G401 (cell line): ENCODE measurements around the gene UGT1A6. TPM values are rescaled to one million over a fixed set of nuclear protein-coding genes. Genes with fewer than 3 reads are reported as not detected.
"Not testable (repeated sequence)": the region's sequence is repeated elsewhere in the genome, so short reads cannot be mapped to it uniquely, and the experiment has no call there.

Source experiments
- DNase-seq: peaks from one replicate; pipeline ENCODE4 v3.0.0-alpha.2; 2015; ENCODE audit warnings: low spot score
- in situ Hi-C: cut with HindIII; loops from 2 replicates; pipeline ENCODE4 v1.10.0; 2016; ENCODE audit warnings: low sequenced_read_pairs, mixed read lengths
- total RNA-seq: library from RNA; depleted of rRNA; stranded (reverse); fragments of >200 nt; shearing (Covaris generic); gene quantifications from 2 replicates; pipeline ENCODE4 v1.2.3, GENCODE V29; 2014

UGT1A6 gene
- total RNA-seq, 1 experiment from 2014 or later, result not detected

- in situ Hi-C loops, result no loop called here
- peak; percentile 53 for DNase-seq
Observed at GRCh38 chr2:233711312-233712008, 18.8 kb downstream of the UGT1A6 start.

- in situ Hi-C loops, result no loop called here
Observed at GRCh38 chr2:233712611-233713261, 20.0 kb downstream of the UGT1A6 start, which contains the start of gene UGT1A5. UGT1A5 (plus strand) TSS chr2:233712907; CDS start chr2:233712992, 85 bp downstream.

GRCh38 chr2:233713262-233713615 lies 20.5 kb downstream of the UGT1A6 start:
- no peak for DNase-seq
- in situ Hi-C loops, result no loop called here

More at GRCh38 chr2:233712611-233713261, 20.0 kb downstream of the UGT1A6 start, which contains the start of gene UGT1A5:
- no peak for DNase-seq

GRCh38 chr2:233714121-233714520 lies 21.4 kb downstream of the UGT1A6 start:
- in situ Hi-C loops, result no loop called here
- no peak for DNase-seq

DNA sequence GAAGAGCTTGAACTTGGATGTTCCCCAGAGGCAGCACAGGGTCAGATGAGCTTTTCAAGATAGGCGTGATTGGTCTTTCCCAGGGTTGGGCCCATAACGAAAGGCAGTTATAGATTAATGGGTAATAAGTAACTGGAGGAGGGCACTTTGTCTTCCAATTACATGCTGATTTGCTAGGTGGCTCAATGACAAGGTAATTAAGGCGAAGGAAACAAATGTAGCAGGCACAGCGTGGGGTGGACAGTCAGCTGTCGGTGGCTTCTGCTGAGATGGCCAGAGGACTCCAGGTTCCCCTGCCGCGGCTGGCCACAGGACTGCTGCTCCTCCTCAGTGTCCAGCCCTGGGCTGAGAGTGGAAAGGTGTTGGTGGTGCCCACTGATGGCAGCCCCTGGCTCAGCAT lies 25.9 kb downstream of the UGT1A6 start, which contains the start of gene UGT1A4:
TSS of gene UGT1A4 (plus strand) at position 185 of the 400 bp plus-strand sequence. CDS start at position 270, 85 bp downstream.
- no peak for DNase-seq
- in situ Hi-C loops, result no loop called here

DNA sequence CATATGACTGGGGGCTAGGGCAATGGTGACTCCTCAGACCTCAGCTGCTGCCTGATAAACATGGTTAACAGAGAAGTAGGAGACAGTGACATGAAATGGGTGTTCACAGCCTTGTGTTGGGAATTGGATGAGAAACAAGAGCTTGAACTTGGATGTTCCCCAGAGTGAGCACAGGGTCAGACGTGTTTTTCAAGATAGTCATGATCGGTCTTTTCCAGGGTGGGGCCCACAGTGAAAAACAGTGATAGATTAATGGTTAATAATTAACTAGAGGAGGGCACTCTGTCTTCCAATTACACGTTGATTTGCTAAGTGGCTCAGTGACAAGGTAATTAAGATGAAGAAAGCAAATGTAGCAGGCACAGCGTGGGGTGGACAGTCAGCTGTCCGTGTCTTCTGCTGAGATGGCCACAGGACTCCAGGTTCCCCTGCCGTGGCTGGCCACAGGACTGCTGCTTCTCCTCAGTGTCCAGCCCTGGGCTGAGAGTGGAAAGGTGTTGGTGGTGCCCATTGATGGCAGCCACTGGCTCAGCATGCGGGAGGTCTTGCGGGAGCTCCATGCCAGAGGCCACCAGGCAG lies 36.1 kb downstream of the UGT1A6 start, which contains the start of gene UGT1A3:
TSS of gene UGT1A3 (plus strand) at position 320 of the 579 bp plus-strand sequence. CDS start at position 405, 85 bp downstream.
- in situ Hi-C loops, result no loop called here

DNA sequence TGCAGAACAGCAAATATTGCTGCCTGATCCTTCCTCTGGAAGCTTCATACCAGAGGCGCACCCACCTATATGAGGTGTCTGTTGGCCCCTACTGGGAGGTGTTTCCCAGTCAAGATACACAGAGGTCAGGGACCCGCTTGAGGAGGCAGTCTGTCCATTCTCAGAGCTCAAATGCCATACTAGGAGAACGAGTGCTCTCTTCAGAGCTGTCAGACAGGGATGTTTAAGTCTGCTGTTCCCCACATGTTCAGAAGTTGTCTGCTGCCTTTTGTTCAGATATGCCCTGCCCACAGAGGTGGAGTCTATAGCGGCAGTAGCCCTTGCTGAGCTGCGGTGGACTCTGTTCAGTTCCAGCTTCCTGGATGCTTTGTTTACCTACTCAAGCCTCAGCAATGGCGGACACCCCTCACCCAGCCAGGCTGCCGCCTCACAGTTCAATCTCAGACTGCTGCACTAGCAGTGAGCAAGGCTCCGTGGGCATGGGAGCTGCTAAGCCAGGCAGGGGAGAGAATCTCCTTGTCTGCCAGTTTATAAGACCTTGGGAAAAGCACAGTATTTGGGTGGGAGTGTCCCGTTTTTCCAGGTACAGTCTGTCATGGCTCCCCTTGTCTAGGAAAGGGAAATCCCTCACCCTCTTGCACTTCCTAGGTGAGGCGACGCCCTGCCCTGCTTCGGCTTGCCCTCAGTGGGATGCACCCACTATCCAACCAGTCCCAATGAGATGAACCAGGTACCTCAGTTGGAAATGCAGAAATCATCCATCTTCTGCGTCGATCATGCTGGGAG lies 44.4 kb downstream of the UGT1A6 start:
- in situ Hi-C loops, DNase-seq: not testable (repeated sequence)

More for the DNA sequence above, 36.1 kb downstream of the UGT1A6 start, which contains the start of gene UGT1A3:
- no peak for DNase-seq

DNA sequence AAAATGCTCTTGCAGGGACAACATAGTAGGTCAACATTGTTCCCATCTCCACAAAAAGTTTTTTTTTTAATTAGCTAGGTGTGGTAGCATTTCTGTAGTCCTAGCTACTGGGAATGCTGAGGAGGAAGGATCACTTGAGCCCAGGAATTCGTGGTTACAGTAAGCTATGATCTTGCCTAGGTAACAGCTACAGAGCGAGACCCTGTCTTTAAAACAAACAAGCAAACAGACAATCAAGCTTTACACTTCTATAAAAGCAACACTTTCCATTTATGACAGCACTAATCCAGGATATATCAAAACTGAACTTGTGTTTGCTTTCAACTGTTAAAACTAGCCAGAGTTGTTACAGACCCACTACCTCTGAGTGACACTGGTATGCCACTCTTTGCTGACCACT lies 48.2 kb downstream of the UGT1A6 start:
- DNase-seq, result no peak
- in situ Hi-C loops, result no loop called here

- no peak for DNase-seq
- in situ Hi-C loops, result no loop called here
Observed at GRCh38 chr2:233743464-233744259, 51.0 kb downstream of the UGT1A6 start.

- DNase-seq, result no peak
- in situ Hi-C loops, result no loop called here
Observed at GRCh38 chr2:233745073-233745755, 52.5 kb downstream of the UGT1A6 start.

- in situ Hi-C loops, DNase-seq: not testable (repeated sequence)
Observed at GRCh38 chr2:233745838-233746237, 53.1 kb downstream of the UGT1A6 start.

GRCh38 chr2:233746475-233747282 lies 54.0 kb downstream of the UGT1A6 start:
- DNase-seq, result no peak
- in situ Hi-C loops, result no loop called here

- DNase-seq, result no peak
- in situ Hi-C loops, result no loop called here
Observed at GRCh38 chr2:233747283-233747544, 54.5 kb downstream of the UGT1A6 start.

DNA sequence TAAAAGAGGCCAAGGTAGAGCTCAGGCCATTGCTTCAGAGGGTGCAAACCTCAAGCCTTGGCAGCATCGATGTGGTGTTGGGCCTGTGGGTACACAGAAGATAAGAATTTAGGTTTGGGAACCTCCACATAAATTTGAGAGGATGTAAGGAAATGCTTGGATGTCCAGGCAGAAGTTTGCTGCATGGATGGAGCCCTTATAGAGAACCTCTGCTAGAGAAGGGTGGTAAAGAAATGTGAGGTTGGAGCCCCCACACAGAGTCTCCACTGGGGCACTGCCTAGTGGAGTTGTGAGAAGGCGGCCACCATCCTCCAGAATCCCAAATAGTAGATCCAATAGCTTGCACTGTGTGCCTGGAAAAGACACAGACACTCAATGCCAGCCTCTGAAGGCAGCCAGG lies 58.0 kb downstream of the UGT1A6 start:
- in situ Hi-C loops, DNase-seq: not testable (repeated sequence)

DNA sequence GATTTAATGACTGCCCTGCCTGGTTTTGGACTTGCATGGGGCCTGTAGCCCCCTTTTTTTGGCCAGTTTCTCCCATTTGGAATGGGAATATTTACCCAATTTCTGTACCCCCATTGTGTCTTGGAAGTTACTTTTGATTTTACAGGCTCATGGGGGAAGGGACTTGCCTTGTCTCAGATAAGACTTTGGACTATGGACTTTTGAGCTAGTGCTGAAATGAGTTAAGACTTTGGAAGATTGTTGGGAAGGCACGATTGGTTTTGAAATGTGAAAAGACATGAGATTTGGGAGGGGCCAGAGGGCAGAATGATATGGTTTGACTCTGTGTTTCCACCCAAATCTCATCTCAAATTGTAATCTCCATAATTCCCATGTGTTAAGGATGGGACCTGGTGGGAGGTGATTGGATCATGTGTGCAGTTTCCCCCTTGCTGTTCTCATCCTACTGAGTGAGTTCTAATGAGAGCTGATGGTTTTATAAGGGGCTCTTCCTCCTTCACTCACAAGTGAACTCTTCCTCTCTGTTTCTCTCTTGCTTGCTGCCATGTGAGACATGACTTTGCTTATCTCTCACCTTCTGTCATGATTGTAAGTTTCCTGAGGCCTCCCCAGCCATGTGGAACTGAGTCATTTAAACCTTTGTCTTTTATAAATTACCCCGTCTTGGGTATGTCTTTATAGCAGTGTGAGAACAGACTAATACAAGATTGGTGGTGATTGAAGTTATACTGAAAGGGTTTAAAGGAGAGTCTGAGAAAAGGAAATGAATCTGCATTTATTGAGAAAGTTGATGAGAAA lies 58.7 kb downstream of the UGT1A6 start:
- DNase-seq, in situ Hi-C loops: not testable (repeated sequence)

DNA sequence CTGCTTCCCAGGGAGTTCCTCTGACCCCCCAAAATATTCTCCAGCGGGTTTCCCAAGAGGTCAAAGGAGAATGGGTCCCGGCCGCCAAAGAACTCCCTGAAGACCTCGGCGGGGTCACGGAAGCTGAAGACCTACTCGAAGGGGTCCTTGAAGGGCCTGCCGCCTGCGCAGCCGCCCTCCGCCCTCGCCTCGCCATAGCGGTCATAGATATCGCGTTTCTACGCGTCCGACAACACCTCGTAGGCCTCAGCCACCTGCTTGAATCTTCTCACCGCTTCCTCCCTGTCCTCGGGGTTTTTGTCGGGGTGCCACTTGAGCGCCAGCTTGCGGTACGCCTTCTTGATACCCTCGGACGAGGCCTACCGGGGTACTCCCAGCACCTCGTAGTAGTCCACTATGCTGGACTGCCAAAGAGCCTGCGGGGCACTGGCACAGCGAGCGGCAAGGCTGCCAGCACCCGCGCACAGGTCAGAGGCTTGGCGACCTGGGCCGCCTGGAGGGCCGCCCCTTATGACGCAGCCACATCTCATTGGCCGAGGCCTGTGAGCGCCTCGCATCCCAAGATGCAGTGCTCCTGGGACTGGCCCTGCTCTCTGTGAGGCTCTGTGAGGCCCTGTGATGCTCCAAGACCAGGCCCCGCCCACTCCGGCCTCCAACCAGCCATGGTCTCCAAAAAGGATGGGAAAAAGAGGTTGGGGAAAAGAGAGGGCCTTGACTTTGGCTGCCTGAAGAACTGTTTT lies 62.4 kb downstream of the UGT1A6 start:
- in situ Hi-C loops, result no loop called here

More for the DNA sequence above, 62.4 kb downstream of the UGT1A6 start:
- no peak for DNase-seq
